Activated T-cell treated with anti-CD3 and anti-CD28 coated beads, Interleukin-2, amount 50 U/mL, for 4 hours (primary cell): ENCODE measurements around the gene UGT8. TPM values are rescaled to one million over a fixed set of nuclear protein-coding genes. Genes with fewer than 3 reads are reported as not detected.
"Not testable (repeated sequence)": the region's sequence is repeated elsewhere in the genome, so short reads cannot be mapped to it uniquely, and the experiment has no call there.

Experiments
- ATAC-seq, 2 donors: fragments of 200-7000 bp; cut with Tn5 transposase; one replicate each; pipeline ENCODE4 v1.10.0; 2021
- DNase-seq: peaks from one replicate; pipeline ENCODE4 v3.0.0-alpha.2; 2020
- H3K27me3 Mint-ChIP-seq: one replicate; pipeline ENCODE4 v1.8.0; 2021; ENCODE audit warnings: low read depth, mixed read lengths
- H3K36me3 Mint-ChIP-seq: one replicate; pipeline ENCODE4 v1.8.0; 2022; ENCODE audit warnings: mixed read lengths; ENCODE audit not compliant: insufficient read depth
- H3K4me1 Mint-ChIP-seq: one replicate; pipeline ENCODE4 v1.8.0; 2021; ENCODE audit warnings: low read depth, mixed read lengths
- H3K4me3 Mint-ChIP-seq: one replicate; pipeline ENCODE4 v1.8.0; 2021; ENCODE audit warnings: mild to moderate bottlenecking, moderate library complexity, mixed read lengths
- H3K9me3 Mint-ChIP-seq: one replicate; pipeline ENCODE4 v1.8.0; 2021; ENCODE audit warnings: mixed read lengths
- total RNA-seq, 3 donors: library from RNA; stranded (reverse); gene quantifications; one replicate each; pipeline ENCODE4 v1.2.1, GENCODE V29; 2021

UGT8 gene, protein sequence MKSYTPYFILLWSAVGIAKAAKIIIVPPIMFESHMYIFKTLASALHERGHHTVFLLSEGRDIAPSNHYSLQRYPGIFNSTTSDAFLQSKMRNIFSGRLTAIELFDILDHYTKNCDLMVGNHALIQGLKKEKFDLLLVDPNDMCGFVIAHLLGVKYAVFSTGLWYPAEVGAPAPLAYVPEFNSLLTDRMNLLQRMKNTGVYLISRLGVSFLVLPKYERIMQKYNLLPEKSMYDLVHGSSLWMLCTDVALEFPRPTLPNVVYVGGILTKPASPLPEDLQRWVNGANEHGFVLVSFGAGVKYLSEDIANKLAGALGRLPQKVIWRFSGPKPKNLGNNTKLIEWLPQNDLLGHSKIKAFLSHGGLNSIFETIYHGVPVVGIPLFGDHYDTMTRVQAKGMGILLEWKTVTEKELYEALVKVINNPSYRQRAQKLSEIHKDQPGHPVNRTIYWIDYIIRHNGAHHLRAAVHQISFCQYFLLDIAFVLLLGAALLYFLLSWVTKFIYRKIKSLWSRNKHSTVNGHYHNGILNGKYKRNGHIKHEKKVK
- under 1 TPM; 0.30 to 0.41 (median 0.37) TPM for total RNA-seq

- no peaks in the 10 kb centered on the region for H3K36me3 Mint-ChIP-seq
- H3K9me3 Mint-ChIP-seq = no peaks in the 10 kb centered on the region
- H3K27me3 Mint-ChIP-seq = peaks cover 38% of the 10 kb centered on the region
- DNase-seq = peak; percentile 24
- peaks cover 9% of the 10 kb centered on the region for H3K4me1 Mint-ChIP-seq
- peak within 1 kb of the TSS; percentile 70 for H3K4me3 Mint-ChIP-seq
- peak; percentile 59 to 64 for ATAC-seq
Observed at GRCh38 chr4:114598191-114599121, at the start of gene UGT8. UGT8 (plus strand) TSS chr4:114598807; CDS start chr4:114622881, 24,074 bp downstream.

DNA sequence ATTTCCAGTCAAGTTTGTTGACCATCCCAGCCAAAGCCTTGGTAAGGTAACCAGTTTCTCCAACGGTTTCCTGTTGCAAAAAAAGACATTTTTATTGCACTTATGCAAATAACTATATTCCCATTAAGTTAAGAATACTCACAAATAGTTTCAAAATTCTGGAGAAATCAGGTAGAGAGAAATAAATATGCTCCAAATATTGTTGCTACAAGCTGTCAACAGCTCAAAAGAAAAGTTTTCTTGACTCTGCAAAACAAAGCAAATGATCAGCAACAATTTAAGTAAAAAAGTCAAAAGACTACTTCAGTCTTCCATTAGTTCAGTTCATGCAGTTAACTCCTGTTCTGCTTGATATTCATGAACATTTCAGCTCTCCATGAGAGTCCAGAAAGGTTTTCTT, 49.0 kb upstream of the UGT8 start:
- no peaks in the 10 kb centered on the region for H3K4me1 Mint-ChIP-seq
- ATAC-seq (no peak), DNase-seq (no peak)
- no peaks in the 10 kb centered on the region for H3K27me3 Mint-ChIP-seq
- H3K36me3 Mint-ChIP-seq = no peaks in the 10 kb centered on the region
- no peak overlapping the region for H3K4me3 Mint-ChIP-seq
- H3K9me3 Mint-ChIP-seq = peaks cover 4% of the 10 kb centered on the region

- DNase-seq (no peak), ATAC-seq (no peak)
- H3K4me3 Mint-ChIP-seq = no peak overlapping the region
- no peaks in the 10 kb centered on the region for H3K36me3 Mint-ChIP-seq
- H3K9me3 Mint-ChIP-seq = peaks cover 14% of the 10 kb centered on the region
- no peaks in the 10 kb centered on the region for H3K4me1 Mint-ChIP-seq
- H3K27me3 Mint-ChIP-seq = no peaks in the 10 kb centered on the region
Observed at GRCh38 chr4:114558446-114559020, 40.1 kb upstream of the UGT8 start.

GRCh38 chr4:114561590-114561989, 37.0 kb upstream of the UGT8 start:
- Mint-ChIP-seq H3K4me1 (no peaks in the 10 kb centered on the region), H3K9me3 (peaks cover 14% of the 10 kb centered on the region), H3K4me3 (no peak overlapping the region), H3K27me3 (no peaks in the 10 kb centered on the region), H3K36me3 (no peaks in the 10 kb centered on the region)
- no peak for DNase-seq
- ATAC-seq = no peak

GRCh38 chr4:114562176-114562904, 36.3 kb upstream of the UGT8 start:
- H3K36me3 Mint-ChIP-seq = no peaks in the 10 kb centered on the region
- peaks cover 14% of the 10 kb centered on the region for H3K9me3 Mint-ChIP-seq
- DNase-seq = no peak
- H3K4me3 Mint-ChIP-seq = no peak overlapping the region
- no peaks in the 10 kb centered on the region for H3K27me3 Mint-ChIP-seq
- H3K4me1 Mint-ChIP-seq = no peaks in the 10 kb centered on the region
- no peak for ATAC-seq

DNA sequence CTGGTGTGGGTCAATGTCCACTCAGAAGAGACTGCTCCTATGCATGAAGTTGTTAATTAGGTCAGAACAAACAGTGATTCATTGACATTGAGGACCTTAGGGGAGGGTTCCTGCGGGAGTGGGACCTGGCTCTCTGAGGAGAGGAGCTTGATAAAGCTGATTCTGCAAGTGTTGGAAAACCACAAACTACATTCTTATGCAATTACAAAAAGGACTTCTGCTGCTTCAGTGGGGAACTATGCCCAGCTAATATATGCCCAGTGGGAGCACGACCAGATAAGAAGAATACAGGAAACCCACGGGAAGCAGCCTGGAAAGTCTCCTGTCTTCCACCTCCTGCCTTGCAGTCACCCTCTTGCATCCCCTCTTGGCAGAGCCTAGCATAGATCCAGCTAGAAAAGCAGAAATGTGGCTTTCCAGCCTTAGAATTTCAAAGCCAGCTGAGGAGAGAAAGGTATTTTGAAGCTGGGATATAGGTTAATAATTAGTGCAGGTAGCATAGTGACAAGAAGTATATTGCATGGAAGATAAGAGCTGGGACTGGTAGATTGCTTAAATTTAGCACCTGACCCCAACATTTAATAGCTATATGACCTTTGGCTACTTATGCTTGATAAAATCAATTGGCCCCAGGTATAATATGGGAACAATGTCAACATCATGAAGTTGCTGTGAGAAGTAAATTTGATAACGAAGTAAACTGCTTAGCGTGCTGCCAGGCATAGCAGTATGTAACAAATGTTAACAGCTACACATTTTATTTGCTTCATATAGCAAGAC, 34.9 kb upstream of the UGT8 start:
- H3K9me3 Mint-ChIP-seq = peaks cover 6% of the 10 kb centered on the region
- H3K27me3 Mint-ChIP-seq = no peaks in the 10 kb centered on the region
- no peaks in the 10 kb centered on the region for H3K36me3 Mint-ChIP-seq
- DNase-seq (no peak), ATAC-seq (no peak)
- no peaks in the 10 kb centered on the region for H3K4me1 Mint-ChIP-seq
- no peak overlapping the region for H3K4me3 Mint-ChIP-seq

DNA sequence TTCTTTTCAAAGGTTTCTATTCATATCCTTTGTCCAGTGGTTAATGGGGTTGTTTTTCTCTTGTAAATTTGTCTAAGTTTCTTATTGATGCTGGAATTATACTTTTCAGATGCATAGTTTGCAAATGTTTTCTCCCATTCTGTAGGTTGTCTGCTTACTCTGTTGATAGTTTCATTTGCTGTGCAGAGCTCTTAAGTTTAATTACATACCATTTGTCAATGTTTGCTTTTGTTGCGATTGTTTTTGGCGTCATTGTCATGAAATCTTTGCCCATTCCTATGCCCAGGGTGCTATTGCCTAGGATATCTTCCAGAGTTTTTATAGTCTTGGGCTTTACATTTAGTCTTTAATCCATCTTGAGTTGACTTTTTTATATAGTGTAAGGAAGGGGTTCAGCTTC, 21.2 kb upstream of the UGT8 start:
- H3K9me3 Mint-ChIP-seq = peaks cover 10% of the 10 kb centered on the region
- peaks cover 3% of the 10 kb centered on the region for H3K27me3 Mint-ChIP-seq
- ATAC-seq = no peak
- H3K4me1 Mint-ChIP-seq = no peaks in the 10 kb centered on the region
- no peak for DNase-seq
- no peak overlapping the region for H3K4me3 Mint-ChIP-seq
- H3K36me3 Mint-ChIP-seq = no peaks in the 10 kb centered on the region

- no peak for ATAC-seq
- Mint-ChIP-seq H3K4me3 (no peak overlapping the region), H3K36me3 (no peaks in the 10 kb centered on the region)
Observed at GRCh38 chr4:114582621-114583020, 16.0 kb upstream of the UGT8 start.

DNA sequence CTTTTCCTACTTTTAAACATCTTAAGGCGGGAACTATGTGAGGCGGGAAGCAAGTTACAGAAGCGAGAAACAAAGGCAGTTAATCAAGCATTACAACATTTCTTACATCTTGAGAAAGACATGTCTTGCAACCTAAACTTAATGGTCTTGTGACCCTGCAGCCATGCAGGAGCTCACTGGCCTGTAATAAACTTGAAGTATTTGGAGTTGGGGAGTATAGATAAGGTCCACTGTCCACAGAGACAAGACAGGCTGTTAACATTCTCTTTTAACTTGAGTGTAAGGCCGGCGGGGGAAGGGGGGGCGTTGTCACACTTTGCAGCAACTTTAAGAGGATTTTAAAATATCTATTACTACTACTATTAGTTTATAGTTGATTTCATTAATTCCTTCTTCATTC, 10.3 kb upstream of the UGT8 start:
- no peaks in the 10 kb centered on the region for H3K36me3 Mint-ChIP-seq
- ATAC-seq (no peak), DNase-seq (no peak)
- H3K4me1 Mint-ChIP-seq = no peaks in the 10 kb centered on the region
- no peaks in the 10 kb centered on the region for H3K27me3 Mint-ChIP-seq
- no peak overlapping the region for H3K4me3 Mint-ChIP-seq
- no peaks in the 10 kb centered on the region for H3K9me3 Mint-ChIP-seq

More at GRCh38 chr4:114582621-114583020, 16.0 kb upstream of the UGT8 start:
- H3K4me1 Mint-ChIP-seq = no peaks in the 10 kb centered on the region
- DNase-seq = no peak
- peaks cover 10% of the 10 kb centered on the region for H3K9me3 Mint-ChIP-seq
- peaks cover 5% of the 10 kb centered on the region for H3K27me3 Mint-ChIP-seq

GRCh38 chr4:114590360-114590759, 8.2 kb upstream of the UGT8 start:
- H3K4me3 Mint-ChIP-seq, H3K9me3 Mint-ChIP-seq, DNase-seq, ATAC-seq, H3K27me3 Mint-ChIP-seq, H3K4me1 Mint-ChIP-seq, H3K36me3 Mint-ChIP-seq: not testable (repeated sequence)

DNA sequence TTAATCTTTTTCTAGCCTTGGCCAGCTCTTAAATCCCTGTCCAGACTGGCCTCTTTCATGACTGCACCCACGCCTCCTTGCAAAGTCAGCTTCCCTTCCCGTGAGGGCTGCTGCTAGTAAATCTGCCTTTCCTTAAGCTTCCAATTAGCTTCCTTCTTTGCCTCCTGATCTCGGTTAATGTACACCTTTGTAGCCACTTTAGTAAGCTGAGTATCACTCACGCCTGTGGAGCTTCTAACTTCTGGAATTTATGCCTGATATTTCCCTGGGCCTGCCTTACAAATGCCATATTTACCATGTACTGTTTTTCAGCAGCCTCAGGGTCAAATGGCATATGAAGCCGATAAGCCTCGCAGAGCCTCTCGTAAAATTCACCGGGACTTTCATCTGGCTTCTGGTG, 5.1 kb upstream of the UGT8 start:
- Mint-ChIP-seq H3K4me1 (peaks cover 3% of the 10 kb centered on the region), H3K9me3 (no peaks in the 10 kb centered on the region), H3K36me3 (no peaks in the 10 kb centered on the region), H3K4me3 (no peak overlapping the region), H3K27me3 (peaks cover 19% of the 10 kb centered on the region)
- ATAC-seq (no peak), DNase-seq (no peak)

- Mint-ChIP-seq H3K4me1 (peaks cover 9% of the 10 kb centered on the region), H3K27me3 (peaks cover 31% of the 10 kb centered on the region), H3K36me3 (no peaks in the 10 kb centered on the region), H3K4me3 (no peak overlapping the region), H3K9me3 (no peaks in the 10 kb centered on the region)
- DNase-seq = no peak
- ATAC-seq = no peak
Observed at GRCh38 chr4:114595207-114595606, 3.4 kb upstream of the UGT8 start.

DNA sequence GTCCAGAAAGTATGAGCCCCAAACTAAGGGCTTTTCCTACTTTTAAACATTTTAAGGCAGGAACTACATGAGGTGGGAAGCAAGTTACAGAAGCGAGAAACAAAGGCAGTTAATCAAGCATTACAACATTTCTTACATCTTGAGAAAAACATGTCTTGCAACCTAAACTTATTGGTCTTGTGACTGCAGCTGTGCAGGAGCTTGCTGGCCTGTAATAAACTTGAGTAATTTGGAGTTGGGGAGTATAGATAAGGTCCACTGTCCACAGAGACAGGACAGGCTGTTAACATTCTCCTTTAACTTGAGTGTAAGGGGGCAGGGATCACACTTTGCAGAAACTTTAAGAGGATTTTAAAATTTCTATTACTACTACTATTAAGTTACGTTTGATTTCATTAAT, 2.7 kb upstream of the UGT8 start:
- H3K4me3 Mint-ChIP-seq = no peak overlapping the region
- DNase-seq (no peak), ATAC-seq (no peak)
- no peaks in the 10 kb centered on the region for H3K9me3 Mint-ChIP-seq
- peaks cover 38% of the 10 kb centered on the region for H3K27me3 Mint-ChIP-seq
- no peaks in the 10 kb centered on the region for H3K36me3 Mint-ChIP-seq
- H3K4me1 Mint-ChIP-seq = peaks cover 9% of the 10 kb centered on the region
